PC-9 (cell line): ENCODE results near the gene KIAA0232. TPM values are rescaled to one million over a fixed set of nuclear protein-coding genes. Genes with fewer than 3 reads are reported as not detected.

Experiments
- Bru-seq: library from RNA; stranded (reverse); fragments of 400-500 nt; gene quantifications from one replicate; lab custom pipeline; 2021; lab: Mats Ljungman, UMichigan
- BruChase-seq, 2 experiments: library from RNA; stranded (reverse); fragments of 400-500 nt; gene quantifications; one replicate each; lab custom pipeline; 2021; lab: Mats Ljungman, UMichigan
- BruUV-seq: library from RNA; stranded (reverse); fragments of 400-500 nt; replicated peaks from 2 replicates; lab custom pipeline; 2021; lab: Mats Ljungman, UMichigan
- CTCF ChIA-PET: fragments of 300-600 bp; sonication (Branson Sonifier 250); formaldehyde crosslinking; loops from one replicate; lab custom pipeline; 2022; ENCODE audit warnings: antibody characterized with exemption; lab: Charles Lee
- POLR2A ChIA-PET: fragments of 300-600 bp; sonication (Branson Sonifier 250); formaldehyde crosslinking; loops from one replicate; lab custom pipeline; 2022; ENCODE audit warnings: antibody characterized with exemption; ENCODE audit not compliant: unreplicated experiment; lab: Charles Lee
- DNase-seq, 2 experiments: peaks; one replicate each; pipeline versions ENCODE4 v3.0.0 to v3.0.0-alpha.2; 2015 to 2022; ENCODE audit warnings: mixed read lengths in 1 of 2
- H2AFZ ChIP-seq: fragments of 200-600 bp; sonication (generic); 2 replicates; pipeline ENCODE4 v1.8.1; 2017; ENCODE audit warnings: antibody characterized with exemption
- H3F3A ChIP-seq: fragments of 200-600 bp; sonication (generic); 2 replicates; pipeline ENCODE4 v1.8.1; 2017; ENCODE audit warnings: antibody characterized with exemption, mild to moderate bottlenecking, low read depth; ENCODE audit not compliant: insufficient read depth
- H3K27ac ChIP-seq: fragments of 200-600 bp; sonication (generic); 2 replicates; pipeline ENCODE4 v1.6.1; 2016; ENCODE audit warnings: mixed run types
- H3K27me3 ChIP-seq: fragments of 200-600 bp; sonication (generic); 2 replicates; pipeline ENCODE4 v1.6.1; 2016; ENCODE audit warnings: low read depth, mixed run types; ENCODE audit not compliant: insufficient read depth
- H3K36me3 ChIP-seq: fragments of 200-600 bp; sonication (generic); 2 replicates; pipeline ENCODE4 v1.6.1; 2016; ENCODE audit warnings: low read depth, mixed run types
- H3K4me1 ChIP-seq: fragments of 200-600 bp; sonication (generic); replicated peaks from 2 replicates; pipeline ENCODE4 v1.6.1; 2016; ENCODE audit warnings: mixed run types; ENCODE audit not compliant: insufficient read depth
- H3K4me2 ChIP-seq: fragments of 200-600 bp; sonication (generic); 2 replicates; pipeline ENCODE4 v1.6.1; 2017; ENCODE audit warnings: mixed run types
- H3K4me3 ChIP-seq: fragments of 200-600 bp; sonication (generic); 2 replicates; pipeline ENCODE4 v1.6.1; 2016; ENCODE audit warnings: mixed run types
- H3K79me2 ChIP-seq: fragments of 200-600 bp; sonication (generic); 2 replicates; pipeline ENCODE4 v1.6.1; 2017; ENCODE audit warnings: low read depth, mixed run types
- H3K9me2 ChIP-seq: fragments of 200-600 bp; sonication (generic); 2 replicates; pipeline ENCODE4 v1.8.1; 2017; ENCODE audit warnings: mild to moderate bottlenecking; ENCODE audit not compliant: insufficient read depth
- H3K9me3 ChIP-seq: fragments of 200-600 bp; sonication (generic); 2 replicates; pipeline ENCODE4 v1.8.1; 2016; ENCODE audit warnings: low read depth; ENCODE audit not compliant: insufficient read depth
- H4K20me1 ChIP-seq: fragments of 200-600 bp; sonication (generic); 2 replicates; pipeline ENCODE4 v1.8.1; 2017; ENCODE audit not compliant: insufficient read depth
- EZH2 ChIP-seq: fragments of 200-600 bp; sonication (generic); IDR thresholded peaks from 2 replicates; pipeline ENCODE4 v1.8.0; 2017; ENCODE audit warnings: antibody characterized with exemption, low read depth
- intact Hi-C: fragments of 100-400 bp; cut with micrococcal nuclease; formaldehyde crosslinking; loops from one replicate; pipeline ENCODE4 v1.10.0; 2022; ENCODE audit not compliant: unreplicated experiment
- long read RNA-seq: library from polyadenylated mRNA; stranded (forward); transcript quantifications from one replicate; pipeline ENCODE4 v2.0.0, GENCODE V29; 2022
- total RNA-seq: library from RNA; stranded (reverse); gene quantifications from 2 replicates; pipeline ENCODE4 v1.2.3, GENCODE V29; 2021
- TF ChIP-seq, protein P1 (sequence below): fragments of 200-600 bp; sonication (generic); conservative IDR thresholded peaks from 2 replicates; pipeline ENCODE4 v1.6.1; 2017; ENCODE audit warnings: mixed run types, antibody characterized with exemption, mild to moderate bottlenecking, moderate library complexity

KIAA0232 gene, protein sequence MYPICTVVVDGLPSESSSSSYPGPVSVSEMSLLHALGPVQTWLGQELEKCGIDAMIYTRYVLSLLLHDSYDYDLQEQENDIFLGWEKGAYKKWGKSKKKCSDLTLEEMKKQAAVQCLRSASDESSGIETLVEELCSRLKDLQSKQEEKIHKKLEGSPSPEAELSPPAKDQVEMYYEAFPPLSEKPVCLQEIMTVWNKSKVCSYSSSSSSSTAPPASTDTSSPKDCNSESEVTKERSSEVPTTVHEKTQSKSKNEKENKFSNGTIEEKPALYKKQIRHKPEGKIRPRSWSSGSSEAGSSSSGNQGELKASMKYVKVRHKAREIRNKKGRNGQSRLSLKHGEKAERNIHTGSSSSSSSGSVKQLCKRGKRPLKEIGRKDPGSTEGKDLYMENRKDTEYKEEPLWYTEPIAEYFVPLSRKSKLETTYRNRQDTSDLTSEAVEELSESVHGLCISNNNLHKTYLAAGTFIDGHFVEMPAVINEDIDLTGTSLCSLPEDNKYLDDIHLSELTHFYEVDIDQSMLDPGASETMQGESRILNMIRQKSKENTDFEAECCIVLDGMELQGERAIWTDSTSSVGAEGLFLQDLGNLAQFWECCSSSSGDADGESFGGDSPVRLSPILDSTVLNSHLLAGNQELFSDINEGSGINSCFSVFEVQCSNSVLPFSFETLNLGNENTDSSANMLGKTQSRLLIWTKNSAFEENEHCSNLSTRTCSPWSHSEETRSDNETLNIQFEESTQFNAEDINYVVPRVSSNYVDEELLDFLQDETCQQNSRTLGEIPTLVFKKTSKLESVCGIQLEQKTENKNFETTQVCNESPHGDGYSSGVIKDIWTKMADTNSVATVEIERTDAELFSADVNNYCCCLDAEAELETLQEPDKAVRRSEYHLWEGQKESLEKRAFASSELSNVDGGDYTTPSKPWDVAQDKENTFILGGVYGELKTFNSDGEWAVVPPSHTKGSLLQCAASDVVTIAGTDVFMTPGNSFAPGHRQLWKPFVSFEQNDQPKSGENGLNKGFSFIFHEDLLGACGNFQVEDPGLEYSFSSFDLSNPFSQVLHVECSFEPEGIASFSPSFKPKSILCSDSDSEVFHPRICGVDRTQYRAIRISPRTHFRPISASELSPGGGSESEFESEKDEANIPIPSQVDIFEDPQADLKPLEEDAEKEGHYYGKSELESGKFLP (N-terminal part only)
- total RNA-seq (21.5 and 24.7 TPM in 2 replicates), Bru-seq, nascent RNA (percentile 94 among the genes with signal in this experiment), BruChase-seq, experiment 1, labeled RNA remaining after a 2-hour chase (percentile 91 among the genes with signal in this experiment), BruChase-seq, experiment 2, labeled RNA remaining after a 6-hour chase (percentile 65 among the genes with signal in this experiment)
- long read RNA-seq, partial matches to known transcripts: 2 of 8 reads
- long read RNA-seq, other reads (novel, unspliced or antisense): 6 of 8 reads

- Histone ChIP-seq H3K4me3 (peak within 1 kb of the TSS; percentile 94), H3K27ac (peak within 1 kb of the TSS; percentile 75), H2AFZ (0 out of 2 replicates have a peak within 1 kb of the TSS, but pooled peaks have one; percentile 73), H3K4me2 (peak within 1 kb of the TSS; percentile 81), H4K20me1 (peaks cover 33% of the 10 kb centered on the region), H3K4me1 (peaks cover 41% of the 10 kb centered on the region), H3K27me3 (no peaks in the 10 kb centered on the region), H3K9me3 (no peaks in the 10 kb centered on the region), H3K36me3 (no peaks in the 10 kb centered on the region), H3F3A (peaks cover 18% of the 10 kb centered on the region; the same call in 1 of the 2 replicates), H3K79me2 (peaks cover 41% of the 10 kb centered on the region), H3K9me2 (no peaks in the 10 kb centered on the region)
- TF ChIP-seq, protein P1, sequence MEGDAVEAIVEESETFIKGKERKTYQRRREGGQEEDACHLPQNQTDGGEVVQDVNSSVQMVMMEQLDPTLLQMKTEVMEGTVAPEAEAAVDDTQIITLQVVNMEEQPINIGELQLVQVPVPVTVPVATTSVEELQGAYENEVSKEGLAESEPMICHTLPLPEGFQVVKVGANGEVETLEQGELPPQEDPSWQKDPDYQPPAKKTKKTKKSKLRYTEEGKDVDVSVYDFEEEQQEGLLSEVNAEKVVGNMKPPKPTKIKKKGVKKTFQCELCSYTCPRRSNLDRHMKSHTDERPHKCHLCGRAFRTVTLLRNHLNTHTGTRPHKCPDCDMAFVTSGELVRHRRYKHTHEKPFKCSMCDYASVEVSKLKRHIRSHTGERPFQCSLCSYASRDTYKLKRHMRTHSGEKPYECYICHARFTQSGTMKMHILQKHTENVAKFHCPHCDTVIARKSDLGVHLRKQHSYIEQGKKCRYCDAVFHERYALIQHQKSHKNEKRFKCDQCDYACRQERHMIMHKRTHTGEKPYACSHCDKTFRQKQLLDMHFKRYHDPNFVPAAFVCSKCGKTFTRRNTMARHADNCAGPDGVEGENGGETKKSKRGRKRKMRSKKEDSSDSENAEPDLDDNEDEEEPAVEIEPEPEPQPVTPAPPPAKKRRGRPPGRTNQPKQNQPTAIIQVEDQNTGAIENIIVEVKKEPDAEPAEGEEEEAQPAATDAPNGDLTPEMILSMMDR: no peak
- no peak for TF ChIP-seq EZH2
- no TSS peak for BruUV-seq
- intact Hi-C loops: loop anchor here (1.0 to 5.0 kb wide), 5 partner anchors 35 to 285 kb away; partner anchors contain the start of gene GRPEL1
- peak; percentile 69 to 91 for DNase-seq
- ChIA-PET POLR2A (no interaction called here), CTCF (no interaction called here)
Measured at GRCh38 chr4:6782147-6782845, at the start of gene KIAA0232. Gene KIAA0232 (plus strand): TSS chr4:6782727. CDS start chr4:6824454, 41,727 bp downstream.

- Histone ChIP-seq H2AFZ (no peak overlapping the region), H3K36me3 (no peaks in the 10 kb centered on the region), H3K79me2 (0 out of 2 replicates have a peak, but pooled peaks cover 3% of the 10 kb centered on the region), H3K4me1 (peaks cover 25% of the 10 kb centered on the region), H3K27ac (peak overlapping the region; percentile 100), H3F3A (peaks cover 5% of the 10 kb centered on the region; the same call in 1 of the 2 replicates), H3K27me3 (no peaks in the 10 kb centered on the region), H3K9me3 (no peaks in the 10 kb centered on the region), H3K4me3 (no peak overlapping the region), H4K20me1 (no peaks in the 10 kb centered on the region), H3K4me2 (peak overlapping the region; percentile 78), H3K9me2 (no peaks in the 10 kb centered on the region)
- TF ChIP-seq, protein P1: no peak
- TF ChIP-seq EZH2: no peak
- intact Hi-C loops: no loop called here
- BruUV-seq: no TSS peak
- POLR2A ChIA-PET: no interaction called here
- DNase-seq: no peak
- CTCF ChIA-PET: no interaction called here
Measured at GRCh38 chr4:6733358-6734164, 49.0 kb upstream of the KIAA0232 start.
